ENCODE results near the gene SLC39A11. TPM values are rescaled to one million over a fixed set of nuclear protein-coding genes. Genes with fewer than 3 reads are reported as not detected.
"Not testable (repeated sequence)": the region's sequence is repeated elsewhere in the genome, so short reads cannot be mapped to it uniquely, and the experiment has no call there.

The SLC39A11 gene
- total RNA-seq, 1 donor from 2014 or later: 13.0 TPM

- not testable (repeated sequence) for H3K9me3 ChIP-seq (ENCODE audit: control insufficient read depth in 3 of 3, low read length in 3 of 3); H3K4me1 ChIP-seq (ENCODE audit: control insufficient read depth in 3 of 3, insufficient read depth in 3 of 3, low read length in 3 of 3); H3K27me3 ChIP-seq (ENCODE audit: control insufficient read depth in 3 of 3, insufficient read depth in 3 of 3, low read length in 3 of 3); H3K36me3 ChIP-seq (ENCODE audit: control insufficient read depth in 3 of 3, insufficient read depth in 3 of 3, low read length in 3 of 3); H3K4me3 ChIP-seq (ENCODE audit: low read length in 3 of 3); H3K9ac ChIP-seq (ENCODE audit: low read depth in 1 of 3, low read length in 3 of 3); H3K27ac ChIP-seq (ENCODE audit: low read depth, low read length)
Observed at GRCh38 chr17:73131439-73131838, 39.0 kb upstream of the SLC39A11 start.

DNA sequence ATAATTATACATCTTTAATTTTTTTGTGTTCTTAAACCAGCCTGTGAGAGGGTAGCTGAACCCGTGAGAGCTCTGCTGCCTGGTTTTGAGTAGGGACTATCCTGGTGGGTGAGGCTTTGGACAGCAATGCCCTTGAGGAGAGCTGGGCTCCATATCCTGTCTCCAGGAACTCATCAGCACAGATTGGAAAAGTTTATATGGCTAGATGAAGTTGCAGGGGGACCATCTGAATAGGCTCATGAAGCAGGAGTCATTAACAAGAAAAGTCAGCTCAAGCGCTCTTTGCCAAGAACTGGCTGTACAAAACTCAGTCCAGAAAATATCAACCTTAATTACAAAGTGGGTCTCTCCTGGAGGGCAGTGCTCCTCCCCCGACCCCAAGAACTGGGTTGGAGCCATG lies 38.5 kb upstream of the SLC39A11 start:
- no peaks in the 10 kb centered on the region for H3K27me3 ChIP-seq (ENCODE audit: control insufficient read depth in 3 of 3, insufficient read depth in 3 of 3, low read length in 3 of 3)
- H3K9me3 ChIP-seq (ENCODE audit: control insufficient read depth in 3 of 3, low read length in 3 of 3): no peaks in the 10 kb centered on the region

DNA sequence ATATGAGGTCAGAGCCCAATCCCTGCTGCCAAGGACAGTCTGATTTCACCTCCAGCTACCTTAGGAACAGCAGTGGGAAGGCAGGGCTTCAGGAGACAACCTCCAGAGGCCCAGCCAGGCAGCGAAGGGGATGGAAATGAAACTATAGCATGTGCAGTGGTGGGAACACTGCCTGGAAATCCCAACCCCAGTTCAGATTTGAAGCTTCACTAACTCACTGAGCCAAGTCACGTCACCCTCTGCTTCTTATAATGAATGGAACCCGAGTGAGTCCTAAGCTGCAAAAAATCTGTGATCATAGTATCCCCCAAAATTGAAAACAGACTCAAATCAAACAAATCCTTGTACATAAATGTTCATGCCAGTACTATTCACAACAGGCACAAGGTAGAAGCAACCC lies 36.0 kb upstream of the SLC39A11 start:
- H3K4me1 ChIP-seq (ENCODE audit: control insufficient read depth in 3 of 3, insufficient read depth in 3 of 3, low read length in 3 of 3): no peaks in the 10 kb centered on the region
- H3K27me3 ChIP-seq (ENCODE audit: control insufficient read depth in 3 of 3, insufficient read depth in 3 of 3, low read length in 3 of 3): no peaks in the 10 kb centered on the region
- H3K4me3 ChIP-seq (ENCODE audit: low read length in 3 of 3): no peak overlapping the region
- H3K9ac ChIP-seq (ENCODE audit: low read depth in 1 of 3, low read length in 3 of 3): no peak overlapping the region
- H3K9me3 ChIP-seq (ENCODE audit: control insufficient read depth in 3 of 3, low read length in 3 of 3): no peaks in the 10 kb centered on the region
- H3K27ac ChIP-seq (ENCODE audit: low read depth, low read length): no peak overlapping the region
- no peaks in the 10 kb centered on the region for H3K36me3 ChIP-seq (ENCODE audit: control insufficient read depth in 3 of 3, insufficient read depth in 3 of 3, low read length in 3 of 3)

More for the DNA sequence above, 38.5 kb upstream of the SLC39A11 start:
- Histone ChIP-seq H3K27ac (ENCODE audit: low read depth, low read length) (no peak overlapping the region), H3K9ac (ENCODE audit: low read depth in 1 of 3, low read length in 3 of 3) (no peak overlapping the region), H3K4me1 (ENCODE audit: control insufficient read depth in 3 of 3, insufficient read depth in 3 of 3, low read length in 3 of 3) (no peaks in the 10 kb centered on the region), H3K36me3 (ENCODE audit: control insufficient read depth in 3 of 3, insufficient read depth in 3 of 3, low read length in 3 of 3) (no peaks in the 10 kb centered on the region), H3K4me3 (ENCODE audit: low read length in 3 of 3) (no peak overlapping the region)

DNA sequence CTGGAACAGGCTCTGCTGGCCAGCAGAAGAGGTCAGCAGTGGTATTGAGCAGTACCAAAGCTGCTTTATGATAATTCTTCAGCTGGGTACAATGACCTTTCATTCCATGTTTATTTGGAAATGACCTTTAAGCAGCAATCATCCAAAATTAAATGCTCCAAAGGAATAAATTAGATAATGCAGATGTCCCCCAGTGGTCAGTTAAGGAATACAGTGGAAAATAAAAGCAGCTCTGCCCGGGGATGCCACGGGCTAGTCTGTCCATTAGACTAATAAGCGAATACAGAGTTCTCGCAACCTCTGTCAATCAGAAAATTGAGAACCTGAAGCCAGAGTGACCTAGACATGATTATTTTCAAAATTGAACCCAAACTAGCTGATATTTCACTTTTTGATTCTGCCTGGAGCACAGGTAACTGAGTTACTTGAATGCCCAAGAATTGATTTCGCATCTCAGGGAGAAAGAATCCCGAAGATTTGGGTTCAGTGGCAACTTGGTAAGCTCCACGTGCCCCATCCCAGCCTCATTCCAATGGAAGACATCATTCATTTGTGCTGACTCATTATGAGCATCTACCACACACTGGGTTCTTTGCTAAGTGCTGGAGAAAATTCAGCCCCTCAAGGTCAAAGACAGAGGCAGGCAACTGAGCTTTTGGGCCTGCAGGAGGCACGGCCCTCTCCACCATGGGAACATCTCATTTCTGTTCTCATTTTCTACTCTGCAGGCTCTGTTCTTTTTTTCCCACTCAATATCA lies 34.4 kb upstream of the SLC39A11 start:
- Histone ChIP-seq H3K4me1 (ENCODE audit: control insufficient read depth in 3 of 3, insufficient read depth in 3 of 3, low read length in 3 of 3) (no peaks in the 10 kb centered on the region), H3K27me3 (ENCODE audit: control insufficient read depth in 3 of 3, insufficient read depth in 3 of 3, low read length in 3 of 3) (no peaks in the 10 kb centered on the region), H3K9ac (ENCODE audit: low read depth in 1 of 3, low read length in 3 of 3) (no peak overlapping the region), H3K36me3 (ENCODE audit: control insufficient read depth in 3 of 3, insufficient read depth in 3 of 3, low read length in 3 of 3) (no peaks in the 10 kb centered on the region), H3K27ac (ENCODE audit: low read depth, low read length) (no peak overlapping the region), H3K9me3 (ENCODE audit: control insufficient read depth in 3 of 3, low read length in 3 of 3) (no peaks in the 10 kb centered on the region), H3K4me3 (ENCODE audit: low read length in 3 of 3) (no peak overlapping the region)

DNA sequence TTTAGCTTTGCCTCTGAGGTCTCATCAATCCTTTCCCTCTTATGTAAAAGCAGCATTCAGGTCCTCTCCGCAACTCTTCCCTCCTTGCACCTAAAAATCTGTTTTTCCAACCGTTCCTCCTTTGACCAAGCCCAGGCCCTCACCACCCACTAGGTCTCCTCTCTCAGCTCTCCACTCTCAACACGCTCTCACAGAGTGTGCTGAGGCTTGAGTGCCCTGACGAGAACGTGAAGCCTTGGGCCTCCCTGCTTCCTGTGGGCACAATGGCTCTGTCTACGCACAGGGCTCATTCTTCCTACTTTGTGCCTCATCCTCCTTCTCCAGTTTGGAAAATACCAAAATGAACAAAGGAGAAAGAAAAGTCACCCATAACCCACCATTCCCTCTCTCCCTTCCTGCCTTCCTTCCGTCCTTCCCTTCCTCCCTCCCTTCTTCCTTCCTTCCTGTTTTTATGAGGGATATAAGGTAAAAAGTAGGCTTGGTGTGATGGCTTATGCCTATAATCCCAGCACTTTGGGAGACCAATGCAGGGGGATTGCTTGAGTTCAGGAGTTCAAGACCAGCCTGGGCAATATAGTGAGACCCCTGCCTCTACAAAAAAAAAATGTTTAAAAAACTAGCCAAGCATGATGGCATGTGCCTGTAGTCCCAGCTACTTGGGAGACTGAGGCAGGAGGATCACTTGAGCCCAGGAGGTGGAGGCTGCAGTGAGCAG lies 31.3 kb upstream of the SLC39A11 start:
- Histone ChIP-seq H3K27me3 (ENCODE audit: control insufficient read depth in 3 of 3, insufficient read depth in 3 of 3, low read length in 3 of 3) (no peaks in the 10 kb centered on the region), H3K4me1 (ENCODE audit: control insufficient read depth in 3 of 3, insufficient read depth in 3 of 3, low read length in 3 of 3) (no peaks in the 10 kb centered on the region), H3K36me3 (ENCODE audit: control insufficient read depth in 3 of 3, insufficient read depth in 3 of 3, low read length in 3 of 3) (no peaks in the 10 kb centered on the region), H3K4me3 (ENCODE audit: low read length in 3 of 3) (no peak overlapping the region), H3K27ac (ENCODE audit: low read depth, low read length) (no peak overlapping the region), H3K9me3 (ENCODE audit: control insufficient read depth in 3 of 3, low read length in 3 of 3) (no peaks in the 10 kb centered on the region), H3K9ac (ENCODE audit: low read depth in 1 of 3, low read length in 3 of 3) (no peak overlapping the region)

DNA sequence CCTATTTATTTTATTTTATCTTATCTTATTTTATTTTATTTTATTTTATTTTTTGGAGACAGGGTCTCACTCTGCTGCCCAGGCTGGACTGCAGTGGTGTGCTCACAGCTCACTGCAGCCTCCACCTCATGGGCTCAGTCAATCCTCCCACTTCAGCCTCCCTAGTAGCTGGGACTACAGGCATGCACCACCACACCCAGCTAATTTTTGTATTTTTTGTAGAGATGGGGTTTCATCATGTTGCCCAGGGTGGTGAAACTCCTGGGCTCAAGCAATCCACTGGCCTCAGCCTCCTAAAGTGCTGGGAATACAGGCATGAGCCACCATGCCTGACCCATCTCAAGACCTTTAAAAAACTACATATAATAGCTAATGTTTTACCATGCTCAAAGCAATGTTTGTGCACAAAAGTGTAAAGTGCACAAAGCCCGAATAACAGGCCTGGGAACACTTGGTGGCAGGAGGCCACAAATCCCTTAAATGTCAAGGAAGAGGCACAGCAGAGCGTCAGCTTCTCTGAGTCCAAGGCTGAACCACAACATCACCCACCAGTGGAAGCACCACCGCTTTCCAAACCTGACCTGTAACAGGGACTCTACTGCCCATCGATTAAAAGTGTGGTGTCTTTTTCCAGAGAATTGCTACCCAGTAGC lies 30.6 kb upstream of the SLC39A11 start:
- no peaks in the 10 kb centered on the region for H3K36me3 ChIP-seq (ENCODE audit: control insufficient read depth in 3 of 3, insufficient read depth in 3 of 3, low read length in 3 of 3)
- no peak overlapping the region for H3K4me3 ChIP-seq (ENCODE audit: low read length in 3 of 3)
- no peak overlapping the region for H3K9ac ChIP-seq (ENCODE audit: low read depth in 1 of 3, low read length in 3 of 3)

GRCh38 chr17:73121506-73121905 lies 29.0 kb upstream of the SLC39A11 start:
- Histone ChIP-seq H3K27ac (ENCODE audit: low read depth, low read length) (no peak overlapping the region), H3K4me3 (ENCODE audit: low read length in 3 of 3) (no peak overlapping the region), H3K9ac (ENCODE audit: low read depth in 1 of 3, low read length in 3 of 3) (no peak overlapping the region), H3K36me3 (ENCODE audit: control insufficient read depth in 3 of 3, insufficient read depth in 3 of 3, low read length in 3 of 3) (no peaks in the 10 kb centered on the region), H3K27me3 (ENCODE audit: control insufficient read depth in 3 of 3, insufficient read depth in 3 of 3, low read length in 3 of 3) (no peaks in the 10 kb centered on the region), H3K9me3 (ENCODE audit: control insufficient read depth in 3 of 3, low read length in 3 of 3) (no peaks in the 10 kb centered on the region), H3K4me1 (ENCODE audit: control insufficient read depth in 3 of 3, insufficient read depth in 3 of 3, low read length in 3 of 3) (no peaks in the 10 kb centered on the region)

More for the DNA sequence above, 30.6 kb upstream of the SLC39A11 start:
- Histone ChIP-seq H3K9me3 (ENCODE audit: control insufficient read depth in 3 of 3, low read length in 3 of 3) (no peaks in the 10 kb centered on the region), H3K4me1 (ENCODE audit: control insufficient read depth in 3 of 3, insufficient read depth in 3 of 3, low read length in 3 of 3) (no peaks in the 10 kb centered on the region), H3K27ac (ENCODE audit: low read depth, low read length) (no peak overlapping the region), H3K27me3 (ENCODE audit: control insufficient read depth in 3 of 3, insufficient read depth in 3 of 3, low read length in 3 of 3) (no peaks in the 10 kb centered on the region)

GRCh38 chr17:73119631-73120030 lies 27.1 kb upstream of the SLC39A11 start:
- Histone ChIP-seq H3K36me3 (ENCODE audit: control insufficient read depth in 3 of 3, insufficient read depth in 3 of 3, low read length in 3 of 3) (no peaks in the 10 kb centered on the region), H3K27me3 (ENCODE audit: control insufficient read depth in 3 of 3, insufficient read depth in 3 of 3, low read length in 3 of 3) (peaks cover 0 to 3% (median 0%) of the 10 kb centered on the region in 3 donors), H3K4me1 (ENCODE audit: control insufficient read depth in 3 of 3, insufficient read depth in 3 of 3, low read length in 3 of 3) (no peaks in the 10 kb centered on the region), H3K27ac (ENCODE audit: low read depth, low read length) (no peak overlapping the region), H3K9me3 (ENCODE audit: control insufficient read depth in 3 of 3, low read length in 3 of 3) (no peaks in the 10 kb centered on the region), H3K4me3 (ENCODE audit: low read length in 3 of 3) (no peak overlapping the region), H3K9ac (ENCODE audit: low read depth in 1 of 3, low read length in 3 of 3) (no peak overlapping the region)

- H3K36me3 ChIP-seq (ENCODE audit: control insufficient read depth in 3 of 3, insufficient read depth in 3 of 3, low read length in 3 of 3): no peaks in the 10 kb centered on the region
- no peaks in the 10 kb centered on the region for H3K9me3 ChIP-seq (ENCODE audit: control insufficient read depth in 3 of 3, low read length in 3 of 3)
- no peaks in the 10 kb centered on the region for H3K4me1 ChIP-seq (ENCODE audit: control insufficient read depth in 3 of 3, insufficient read depth in 3 of 3, low read length in 3 of 3)
- H3K9ac ChIP-seq (ENCODE audit: low read depth in 1 of 3, low read length in 3 of 3): no peak overlapping the region
- no peak overlapping the region for H3K27ac ChIP-seq (ENCODE audit: low read depth, low read length)
- peaks cover 0 to 3% (median 0%) of the 10 kb centered on the region in 3 donors for H3K27me3 ChIP-seq (ENCODE audit: control insufficient read depth in 3 of 3, insufficient read depth in 3 of 3, low read length in 3 of 3)
- H3K4me3 ChIP-seq (ENCODE audit: low read length in 3 of 3): no peak overlapping the region
Observed at GRCh38 chr17:73118951-73119391, 26.5 kb upstream of the SLC39A11 start.

- Histone ChIP-seq H3K4me1 (ENCODE audit: control insufficient read depth in 3 of 3, insufficient read depth in 3 of 3, low read length in 3 of 3) (no peaks in the 10 kb centered on the region), H3K9ac (ENCODE audit: low read depth in 1 of 3, low read length in 3 of 3) (no peak overlapping the region), H3K4me3 (ENCODE audit: low read length in 3 of 3) (no peak overlapping the region), H3K9me3 (ENCODE audit: control insufficient read depth in 3 of 3, low read length in 3 of 3) (no peaks in the 10 kb centered on the region), H3K27ac (ENCODE audit: low read depth, low read length) (no peak overlapping the region), H3K36me3 (ENCODE audit: control insufficient read depth in 3 of 3, insufficient read depth in 3 of 3, low read length in 3 of 3) (no peaks in the 10 kb centered on the region), H3K27me3 (ENCODE audit: control insufficient read depth in 3 of 3, insufficient read depth in 3 of 3, low read length in 3 of 3) (peaks cover 0 to 3% (median 0%) of the 10 kb centered on the region in 3 donors)
Observed at GRCh38 chr17:73118139-73118538, 25.7 kb upstream of the SLC39A11 start.
